ENCODE results near the gene SPRYD4.
"Not testable (repeated sequence)": the region's sequence is repeated elsewhere in the genome, so short reads cannot be mapped to it uniquely, and the experiment has no call there.

DNA sequence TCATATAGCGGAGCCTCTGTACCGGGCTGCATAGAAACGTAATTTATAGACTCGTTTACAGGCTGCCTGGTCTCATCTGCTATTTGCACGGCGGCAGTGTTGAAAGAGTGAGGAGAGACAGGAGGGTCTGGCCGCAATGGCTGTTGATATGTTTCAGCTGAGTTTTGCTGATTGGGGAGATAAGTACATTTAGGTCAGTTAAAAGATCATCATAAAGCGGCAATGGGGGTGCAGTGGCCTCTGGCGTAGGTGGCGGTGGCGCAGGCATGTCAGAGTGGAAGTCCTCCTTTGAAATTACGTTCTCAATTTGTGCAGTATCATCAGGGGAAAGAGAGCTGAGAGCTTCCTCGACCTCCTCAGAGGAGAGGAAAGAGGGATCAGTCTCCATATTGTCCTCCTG is 31.5 kb downstream of the SPRYD4 start:
- TF ChIP-seq, protein P1, sequence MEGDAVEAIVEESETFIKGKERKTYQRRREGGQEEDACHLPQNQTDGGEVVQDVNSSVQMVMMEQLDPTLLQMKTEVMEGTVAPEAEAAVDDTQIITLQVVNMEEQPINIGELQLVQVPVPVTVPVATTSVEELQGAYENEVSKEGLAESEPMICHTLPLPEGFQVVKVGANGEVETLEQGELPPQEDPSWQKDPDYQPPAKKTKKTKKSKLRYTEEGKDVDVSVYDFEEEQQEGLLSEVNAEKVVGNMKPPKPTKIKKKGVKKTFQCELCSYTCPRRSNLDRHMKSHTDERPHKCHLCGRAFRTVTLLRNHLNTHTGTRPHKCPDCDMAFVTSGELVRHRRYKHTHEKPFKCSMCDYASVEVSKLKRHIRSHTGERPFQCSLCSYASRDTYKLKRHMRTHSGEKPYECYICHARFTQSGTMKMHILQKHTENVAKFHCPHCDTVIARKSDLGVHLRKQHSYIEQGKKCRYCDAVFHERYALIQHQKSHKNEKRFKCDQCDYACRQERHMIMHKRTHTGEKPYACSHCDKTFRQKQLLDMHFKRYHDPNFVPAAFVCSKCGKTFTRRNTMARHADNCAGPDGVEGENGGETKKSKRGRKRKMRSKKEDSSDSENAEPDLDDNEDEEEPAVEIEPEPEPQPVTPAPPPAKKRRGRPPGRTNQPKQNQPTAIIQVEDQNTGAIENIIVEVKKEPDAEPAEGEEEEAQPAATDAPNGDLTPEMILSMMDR (IDR thresholded peaks at IDR 0.05): not testable (repeated sequence)
- not testable (repeated sequence) for TF ChIP-seq POLR2A (IDR thresholded peaks at IDR 0.05)

Measured in heart left ventricle (tissue), 13 donors.